Gastroesophageal sphincter (tissue), 3 donors: Measurements from ENCODE around the gene CEP162.

Source experiments
- CTCF ChIP-seq, 4 experiments: fragments of 200-600 bp in 2 of 4; fragments of 450-650 bp in 2 of 4; sonication (generic) in 1 of 4; IDR thresholded peaks; one replicate each; pipeline ENCODE4 v1.5.1; 2017 to 2019; ENCODE audit warnings: antibody characterized with exemption in 4 of 4, mild to moderate bottlenecking in 2 of 4, moderate library complexity in 2 of 4
- POLR2A ChIP-seq, 2 donors: fragments of 450-650 bp; IDR thresholded peaks; one replicate each; pipeline ENCODE4 v1.6.1; 2017; ENCODE audit warnings: antibody characterized with exemption in 2 of 2, mild to moderate bottlenecking in 2 of 2, moderate library complexity in 1 of 2
- POLR2AphosphoS5 ChIP-seq: sonication (generic); formaldehyde crosslinking; IDR thresholded peaks from one replicate; pipeline ENCODE4 v1.6.1; 2017; ENCODE audit warnings: antibody characterized with exemption

- TF ChIP-seq CTCF (IDR thresholded peaks at IDR 0.05) (no peak), POLR2A (IDR thresholded peaks at IDR 0.05) (no peak), POLR2AphosphoS5 (no peak)
Observed at GRCh38 chr6:84089081-84089480, 138.4 kb downstream of the CEP162 start.
